GM12891 (cell line): ENCODE measurements around the gene SAV1.

Experiments
- DNase-seq: peaks from one replicate; pipeline ENCODE4 v3.0.0; 2011; ENCODE audit warnings: low spot score; ENCODE audit not compliant: insufficient read length
- FAIRE-seq: peaks from 2 replicates; lab custom pipeline; 2011; peaks lifted over from hg19 to GRCh38; lab: Jason Lieb, UNC
- PAX5 ChIP-seq: IDR thresholded peaks from 2 replicates; pipeline ENCODE4 v1.6.1; 2011; ENCODE audit warnings: low read length, moderate library complexity, mild to moderate bottlenecking; ENCODE audit not compliant: insufficient read depth, severe bottlenecking
- POLR2A ChIP-seq: IDR thresholded peaks from 2 replicates; pipeline ENCODE4 v1.6.1; 2011; ENCODE audit warnings: low read depth, low read length, control low read depth
- POLR2AphosphoS5 ChIP-seq: IDR thresholded peaks from 2 replicates; pipeline ENCODE4 v1.6.1; 2011; ENCODE audit warnings: low read depth, low read length, control low read depth
- POU2F2 ChIP-seq: IDR thresholded peaks from 2 replicates; pipeline ENCODE4 v1.6.1; 2011; ENCODE audit warnings: low read depth, mild to moderate bottlenecking, control low read depth, low read length, moderate library complexity
- SPI1 ChIP-seq: IDR thresholded peaks from 2 replicates; pipeline ENCODE4 v1.6.1; 2011; ENCODE audit warnings: low read depth, low read length, control low read depth
- TAF1 ChIP-seq: IDR thresholded peaks from 2 replicates; pipeline ENCODE4 v1.6.1; 2011; ENCODE audit warnings: low read depth, low read length, control low read depth

Gene SAV1

GRCh38 chr14:50590464-50590863, 77.6 kb downstream of the SAV1 start:
- TF ChIP-seq SPI1 (no peak), PAX5 (no peak), TAF1 (no peak), POLR2A (no peak), POU2F2 (no peak), POLR2AphosphoS5 (no peak)
- FAIRE-seq (no peak), DNase-seq (no peak)
